Activated T-cell treated with anti-CD3 and anti-CD28 coated beads, Interleukin-2, amount 50 U/mL, for 24 hours (primary cell): ENCODE results near the gene MAP9.

Experiments used
- DNase-seq: peaks from one replicate; pipeline ENCODE4 v3.0.0-alpha.2; 2020
- H3K27ac Mint-ChIP-seq: 2 replicates; pipeline ENCODE4 v1.8.0; 2020; ENCODE audit warnings: mild to moderate bottlenecking, mixed read lengths
- H3K27me3 Mint-ChIP-seq: 2 replicates; pipeline ENCODE4 v1.8.0; 2020; ENCODE audit warnings: mixed read lengths
- H3K36me3 Mint-ChIP-seq: 2 replicates; pipeline ENCODE4 v1.8.0; 2020; ENCODE audit warnings: low read depth, mixed read lengths
- H3K4me1 Mint-ChIP-seq: 2 replicates; pipeline ENCODE4 v1.8.0; 2020; ENCODE audit warnings: low read depth, mixed read lengths
- H3K4me3 Mint-ChIP-seq: 2 replicates; pipeline ENCODE4 v1.8.0; 2020; ENCODE audit warnings: mild to moderate bottlenecking, moderate library complexity, mixed read lengths
- H3K9me3 Mint-ChIP-seq: 2 replicates; pipeline ENCODE4 v1.8.0; 2020; ENCODE audit warnings: mixed read lengths

MAP9 gene

GRCh38 chr4:155392481-155393184 is 15.9 kb upstream of the MAP9 start:
- H3K9me3 Mint-ChIP-seq: no peaks in the 10 kb centered on the region
- no peaks in the 10 kb centered on the region for H3K36me3 Mint-ChIP-seq
- H3K4me1 Mint-ChIP-seq: no peaks in the 10 kb centered on the region
- no peak overlapping the region for H3K4me3 Mint-ChIP-seq
- H3K27ac Mint-ChIP-seq: no peak overlapping the region
- no peak for DNase-seq
- peaks cover 27% of the 10 kb centered on the region for H3K27me3 Mint-ChIP-seq

- Mint-ChIP-seq H3K4me3 (no peak overlapping the region), H3K27ac (no peak overlapping the region), H3K36me3 (no peaks in the 10 kb centered on the region), H3K4me1 (no peaks in the 10 kb centered on the region), H3K9me3 (no peaks in the 10 kb centered on the region), H3K27me3 (peaks cover 20% of the 10 kb centered on the region)
- no peak for DNase-seq
Observed at GRCh38 chr4:155391932-155392331, 15.2 kb upstream of the MAP9 start.

- no peak for DNase-seq
- H3K9me3 Mint-ChIP-seq: no peaks in the 10 kb centered on the region
- H3K36me3 Mint-ChIP-seq: no peaks in the 10 kb centered on the region
- H3K4me3 Mint-ChIP-seq: no peak overlapping the region
- peaks cover 8% of the 10 kb centered on the region for H3K27me3 Mint-ChIP-seq
- H3K4me1 Mint-ChIP-seq: no peaks in the 10 kb centered on the region
- no peak overlapping the region for H3K27ac Mint-ChIP-seq
Observed at GRCh38 chr4:155388162-155388561, 11.4 kb upstream of the MAP9 start.

- Mint-ChIP-seq H3K36me3 (no peaks in the 10 kb centered on the region), H3K4me1 (no peaks in the 10 kb centered on the region), H3K27me3 (peaks cover 3% of the 10 kb centered on the region), H3K9me3 (no peaks in the 10 kb centered on the region), H3K27ac (no peak overlapping the region), H3K4me3 (no peak overlapping the region)
- DNase-seq: no peak
Observed at GRCh38 chr4:155383541-155383940, 6.8 kb upstream of the MAP9 start.

GRCh38 chr4:155377276-155377675 is 511 bp upstream of the MAP9 start:
- Mint-ChIP-seq H3K27ac (peak overlapping the region; percentile 92), H3K27me3 (no peaks in the 10 kb centered on the region), H3K4me3 (peak overlapping the region; percentile 89), H3K9me3 (no peaks in the 10 kb centered on the region), H3K4me1 (peaks cover 19% of the 10 kb centered on the region), H3K36me3 (peaks cover 11% of the 10 kb centered on the region)
- no peak for DNase-seq

GRCh38 chr4:155371432-155372043 is 5.2 kb downstream of the MAP9 start:
- Mint-ChIP-seq H3K27me3 (no peaks in the 10 kb centered on the region), H3K4me3 (no peak overlapping the region), H3K4me1 (peaks cover 14% of the 10 kb centered on the region), H3K36me3 (peaks cover 32% of the 10 kb centered on the region), H3K9me3 (no peaks in the 10 kb centered on the region), H3K27ac (no peak overlapping the region)
- DNase-seq: no peak

GRCh38 chr4:155367608-155368007 is 9.2 kb downstream of the MAP9 start:
- H3K36me3 Mint-ChIP-seq: peaks cover 44% of the 10 kb centered on the region
- H3K4me3 Mint-ChIP-seq: no peak overlapping the region
- peaks cover 2% of the 10 kb centered on the region for H3K4me1 Mint-ChIP-seq
- H3K9me3 Mint-ChIP-seq: no peaks in the 10 kb centered on the region
- H3K27ac Mint-ChIP-seq: no peak overlapping the region
- no peak for DNase-seq
- no peaks in the 10 kb centered on the region for H3K27me3 Mint-ChIP-seq

- no peaks in the 10 kb centered on the region for H3K9me3 Mint-ChIP-seq
- H3K27me3 Mint-ChIP-seq: no peaks in the 10 kb centered on the region
- H3K4me1 Mint-ChIP-seq: no peaks in the 10 kb centered on the region
- peaks cover 49% of the 10 kb centered on the region for H3K36me3 Mint-ChIP-seq
- no peak overlapping the region for H3K27ac Mint-ChIP-seq
- H3K4me3 Mint-ChIP-seq: no peak overlapping the region
- peak; percentile 41 for DNase-seq
Observed at GRCh38 chr4:155353923-155354540, 22.7 kb downstream of the MAP9 start.

- H3K4me3 Mint-ChIP-seq: no peak overlapping the region
- H3K27me3 Mint-ChIP-seq: peaks cover 3% of the 10 kb centered on the region
Observed at GRCh38 chr4:155342142-155342541, 34.6 kb downstream of the MAP9 start.

GRCh38 chr4:155339999-155340398 is 36.8 kb downstream of the MAP9 start:
- H3K4me3 Mint-ChIP-seq: no peak overlapping the region
- no peaks in the 10 kb centered on the region for H3K4me1 Mint-ChIP-seq
- no peak for DNase-seq
- no peaks in the 10 kb centered on the region for H3K9me3 Mint-ChIP-seq
- H3K27ac Mint-ChIP-seq: no peak overlapping the region
- peaks cover 11% of the 10 kb centered on the region for H3K27me3 Mint-ChIP-seq
- H3K36me3 Mint-ChIP-seq: peaks cover 8% of the 10 kb centered on the region

More at GRCh38 chr4:155342142-155342541, 34.6 kb downstream of the MAP9 start:
- DNase-seq: no peak
- Mint-ChIP-seq H3K9me3 (no peaks in the 10 kb centered on the region), H3K36me3 (peaks cover 26% of the 10 kb centered on the region), H3K27ac (no peak overlapping the region), H3K4me1 (no peaks in the 10 kb centered on the region)

- Mint-ChIP-seq H3K27me3 (peaks cover 11% of the 10 kb centered on the region), H3K4me3 (no peak overlapping the region), H3K9me3 (no peaks in the 10 kb centered on the region), H3K36me3 (peaks cover 8% of the 10 kb centered on the region), H3K4me1 (no peaks in the 10 kb centered on the region), H3K27ac (no peak overlapping the region)
- DNase-seq: no peak
Observed at GRCh38 chr4:155339588-155339987, 37.2 kb downstream of the MAP9 start.

GRCh38 chr4:155338196-155338595 is 38.6 kb downstream of the MAP9 start:
- H3K27me3 Mint-ChIP-seq: peaks cover 12% of the 10 kb centered on the region

GRCh38 chr4:155336242-155336641 is 40.5 kb downstream of the MAP9 start:
- no peak overlapping the region for H3K27ac Mint-ChIP-seq
- no peaks in the 10 kb centered on the region for H3K4me1 Mint-ChIP-seq
- H3K27me3 Mint-ChIP-seq: peaks cover 13% of the 10 kb centered on the region
- no peaks in the 10 kb centered on the region for H3K9me3 Mint-ChIP-seq
- no peak overlapping the region for H3K4me3 Mint-ChIP-seq
- H3K36me3 Mint-ChIP-seq: no peaks in the 10 kb centered on the region
- no peak for DNase-seq

More at GRCh38 chr4:155338196-155338595, 38.6 kb downstream of the MAP9 start:
- DNase-seq: no peak
- Mint-ChIP-seq H3K27ac (no peak overlapping the region), H3K4me3 (no peak overlapping the region), H3K4me1 (no peaks in the 10 kb centered on the region), H3K36me3 (peaks cover 6% of the 10 kb centered on the region), H3K9me3 (no peaks in the 10 kb centered on the region)

- peaks cover 13% of the 10 kb centered on the region for H3K27me3 Mint-ChIP-seq
- H3K36me3 Mint-ChIP-seq: no peaks in the 10 kb centered on the region
- no peaks in the 10 kb centered on the region for H3K9me3 Mint-ChIP-seq
- H3K4me3 Mint-ChIP-seq: no peak overlapping the region
- DNase-seq: no peak
- H3K4me1 Mint-ChIP-seq: no peaks in the 10 kb centered on the region
- H3K27ac Mint-ChIP-seq: no peak overlapping the region
Observed at GRCh38 chr4:155331478-155331877, 45.3 kb downstream of the MAP9 start.

- H3K9me3 Mint-ChIP-seq: no peaks in the 10 kb centered on the region
- H3K27ac Mint-ChIP-seq: no peak overlapping the region
- DNase-seq: no peak
- H3K4me3 Mint-ChIP-seq: no peak overlapping the region
- no peaks in the 10 kb centered on the region for H3K36me3 Mint-ChIP-seq
- H3K27me3 Mint-ChIP-seq: peaks cover 25% of the 10 kb centered on the region
- H3K4me1 Mint-ChIP-seq: no peaks in the 10 kb centered on the region
Observed at GRCh38 chr4:155322782-155323181, 54.0 kb downstream of the MAP9 start.
